HepG2 (cell line): ENCODE results near the gene SBNO2. TPM values are rescaled to one million over a fixed set of nuclear protein-coding genes. Genes with fewer than 3 reads are reported as not detected.

Experiments
- ARHGAP35 ChIP-seq: sonication (generic); formaldehyde crosslinking; IDR thresholded peaks from 2 replicates; pipeline ENCODE4 v1.9.0; 2022; ENCODE audit warnings: mild to moderate bottlenecking, inconsistent platforms, moderate library complexity, missing genetic modification reagents, borderline replicate concordance
- EP300 ChIP-seq, 3 experiments: sonication (generic) in 1 of 3; formaldehyde crosslinking in 1 of 3; IDR thresholded peaks; 2 replicates each; pipeline versions ENCODE4 v1.5.1 to v1.6.1; 2011 to 2020; ENCODE audit warnings: low read depth in 2 of 3, low read length in 2 of 3, borderline replicate concordance in 1 of 3, improper control_type of control experiment in 1 of 3, mild to moderate bottlenecking in 1 of 3, missing genetic modification reagents in 1 of 3, moderate library complexity in 1 of 3
- FOXP1 ChIP-seq, 2 experiments: fragments of 450-650 bp in 1 of 2; IDR thresholded peaks; 2 replicates each; pipeline ENCODE4 v1.6.1; 2017 to 2018; ENCODE audit warnings: antibody characterized with exemption in 1 of 2
- HCFC1 ChIP-seq: fragments of 150-350 bp; IDR thresholded peaks from 2 replicates; pipeline ENCODE4 v1.6.1; 2014; ENCODE audit warnings: low read depth, low read length
- JDP2 ChIP-seq: sonication (generic); formaldehyde crosslinking; IDR thresholded peaks from 2 replicates; pipeline ENCODE4 v1.8.1; 2022; ENCODE audit warnings: missing genetic modification reagents, borderline replicate concordance
- PTBP1 ChIP-seq: fragments of 200-400 bp; formaldehyde crosslinking; IDR thresholded peaks from 2 replicates; pipeline ENCODE4 v1.6.1; 2018; ENCODE audit warnings: low read length, low read depth; ENCODE audit not compliant: poor library complexity, severe bottlenecking
- RAD51 ChIP-seq: fragments of 450-650 bp; IDR thresholded peaks from 2 replicates; pipeline ENCODE4 v1.6.1; 2016; ENCODE audit warnings: borderline replicate concordance
- RFXANK ChIP-seq: IDR thresholded peaks from 2 replicates; pipeline ENCODE4 v1.6.1; 2016
- SALL1 ChIP-seq: sonication (generic); formaldehyde crosslinking; IDR thresholded peaks from 2 replicates; pipeline ENCODE4 v1.8.0; 2022; ENCODE audit warnings: mild to moderate bottlenecking, missing genetic modification reagents
- SAP130 ChIP-seq: IDR thresholded peaks from 2 replicates; pipeline ENCODE4 v1.6.1; 2016; ENCODE audit warnings: low read depth
- SMARCC2 ChIP-seq: fragments of 450-650 bp; IDR thresholded peaks from 2 replicates; pipeline ENCODE4 v1.6.1; 2017; ENCODE audit warnings: antibody characterized with exemption, mild to moderate bottlenecking
- ZBTB21 ChIP-seq: sonication (generic); formaldehyde crosslinking; IDR thresholded peaks from 2 replicates; pipeline ENCODE4 v1.4.0; 2020; ENCODE audit warnings: missing genetic modification reagents
- ZBTB42 ChIP-seq: sonication (generic); formaldehyde crosslinking; IDR thresholded peaks from 2 replicates; pipeline ENCODE4 v1.5.0; 2020; ENCODE audit warnings: mild to moderate bottlenecking, missing genetic modification reagents
- ZMYM2 ChIP-seq: sonication (generic); formaldehyde crosslinking; IDR thresholded peaks from 2 replicates; pipeline ENCODE4 v1.8.0; 2022; ENCODE audit warnings: mild to moderate bottlenecking, missing genetic modification reagents
- ZNF253 ChIP-seq: sonication (generic); formaldehyde crosslinking; IDR thresholded peaks from 2 replicates; pipeline ENCODE4 v1.8.0; 2022; ENCODE audit warnings: mild to moderate bottlenecking, missing genetic modification reagents, borderline replicate concordance
- ZNF329 ChIP-seq: sonication (generic); formaldehyde crosslinking; IDR thresholded peaks from 2 replicates; pipeline ENCODE4 v1.9.0; 2021; ENCODE audit warnings: low read depth, mild to moderate bottlenecking, missing genetic modification reagents
- ZNF382 ChIP-seq: sonication (generic); formaldehyde crosslinking; IDR thresholded peaks from 2 replicates; pipeline ENCODE4 v1.5.0; 2020; ENCODE audit warnings: missing genetic modification reagents, mild to moderate bottlenecking, borderline replicate concordance
- ZNF460 ChIP-seq: sonication (generic); formaldehyde crosslinking; IDR thresholded peaks from 2 replicates; pipeline ENCODE4 v1.5.1; 2020; ENCODE audit warnings: missing genetic modification reagents, mild to moderate bottlenecking, borderline replicate concordance
- ZNF652 ChIP-seq: IDR thresholded peaks from 2 replicates; pipeline ENCODE4 v1.6.1; 2016; ENCODE audit warnings: low read depth, borderline replicate concordance
- ZNF670 ChIP-seq: sonication (generic); formaldehyde crosslinking; IDR thresholded peaks from 2 replicates; pipeline ENCODE4 v1.8.0; 2022; ENCODE audit warnings: mild to moderate bottlenecking, missing genetic modification reagents, borderline replicate concordance
- ZNF766 ChIP-seq: sonication (generic); formaldehyde crosslinking; IDR thresholded peaks from 2 replicates; pipeline ENCODE4 v1.5.0; 2020; ENCODE audit warnings: missing genetic modification reagents, borderline replicate concordance
- ZSCAN29 ChIP-seq: sonication (generic); formaldehyde crosslinking; conservative IDR thresholded peaks from 2 replicates; pipeline ENCODE4 v1.4.0; 2020; ENCODE audit warnings: mild to moderate bottlenecking, missing genetic modification reagents
- polyA plus RNA-seq, 8 experiments: library from polyadenylated mRNA; depleted of rRNA in 3 of 8; stranded (reverse) in 7 of 8; unstranded in 1 of 8; fragments of >200 nt; fragmentation: Illumina TruSeq in 4 of 8; extraction: Trizol in 4 of 8; gene quantifications; 2 replicates each; pipeline versions ENCODE4 v1.2.1 to v1.2.3, GENCODE V29; 2011 to 2016; ENCODE audit warnings: low read depth in 4 of 8, missing spikeins in 1 of 8, mixed read lengths in 1 of 8; ENCODE audit not compliant: insufficient read depth in 1 of 8
- total RNA-seq, 5 experiments: library from RNA; depleted of rRNA; stranded (reverse); fragments of >200 nt; fragmentation: Illumina TruSeq; extraction: Trizol; gene quantifications; 2 replicates each; pipeline ENCODE4 v1.2.3, GENCODE V29; 2016; ENCODE audit warnings: low read depth in 1 of 5
- TF ChIP-seq, protein P1 (sequence below): sonication (generic); formaldehyde crosslinking; IDR thresholded peaks from 2 replicates; pipeline ENCODE4 v1.8.0; 2022; ENCODE audit warnings: mild to moderate bottlenecking, missing genetic modification reagents; ENCODE audit not compliant: insufficient replicate concordance
- TF ChIP-seq, protein P2 (sequence below): IDR thresholded peaks from 2 replicates; pipeline ENCODE4 v1.6.1; 2016
- TF ChIP-seq, protein P3 (sequence below): sonication (generic); formaldehyde crosslinking; conservative IDR thresholded peaks from 2 replicates; pipeline ENCODE4 v1.8.0; 2022; ENCODE audit warnings: low read depth, missing genetic modification reagents
- TF ChIP-seq, protein P4 (sequence below): sonication (generic); formaldehyde crosslinking; IDR thresholded peaks from 2 replicates; pipeline ENCODE4 v1.4.0; 2020; ENCODE audit warnings: missing genetic modification reagents

Gene SBNO2
- total and polyA plus RNA-seq, 2 of the 13 experiments (the other 11 are each of a cell fraction or from before 2014, with no cell fraction given), result 8.6 to 10.4 TPM

DNA sequence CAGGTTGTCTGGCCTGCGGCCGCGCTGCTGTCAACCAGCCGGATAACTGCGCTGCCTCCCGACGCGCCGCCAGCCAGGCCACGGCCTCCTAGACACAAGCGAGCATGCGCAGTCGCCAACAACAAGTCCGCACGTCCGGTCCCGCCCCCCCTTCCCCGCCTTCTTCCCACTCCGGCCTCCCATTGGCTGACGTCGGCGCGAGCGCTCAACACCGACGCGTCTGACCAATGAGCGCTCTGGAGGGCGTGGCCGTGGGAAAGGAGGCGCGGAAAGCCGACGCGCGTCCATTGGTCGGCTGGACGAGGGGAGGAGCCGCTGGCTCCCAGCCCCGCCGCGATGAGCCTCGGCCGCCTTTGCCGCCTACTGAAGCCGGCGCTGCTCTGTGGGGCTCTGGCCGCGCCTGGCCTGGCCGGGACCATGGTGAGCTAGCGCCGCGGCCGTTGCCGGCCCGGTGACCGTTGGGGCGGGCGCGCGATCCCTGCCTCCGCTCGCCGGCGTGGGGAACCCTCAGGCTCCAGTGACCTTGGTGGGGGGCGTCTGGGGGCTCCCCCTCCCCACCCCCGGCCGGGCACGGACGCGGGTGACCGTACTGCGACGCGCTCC lies 70.3 kb downstream of the SBNO2 start, which contains the start of gene GPX4 (continued):
- TF ChIP-seq JDP2 (CRISPR knock-in tag) (no peak), HCFC1 (no peak), ZBTB21 (CRISPR knock-in tag) (no peak), ZNF382 (CRISPR knock-in tag) (no peak), SALL1 (CRISPR knock-in tag) (peak; percentile 70), ARHGAP35 (CRISPR knock-in tag) (peak; percentile 57), ZNF670 (CRISPR knock-in tag) (peak; percentile 78; the same call in 1 of the 2 replicates), SMARCC2 (no peak), SAP130 (CRISPR knock-in tag) (peak; percentile 85), RFXANK (CRISPR knock-in tag) (0 out of 2 replicates have a peak, but pooled peaks have one; percentile 51), ZNF460 (CRISPR knock-in tag) (no peak; the same call in 1 of the 2 replicates), ZNF766 (CRISPR knock-in tag) (no peak), ZMYM2 (no peak), ZNF253 (CRISPR knock-in tag) (no peak), ZNF652 (CRISPR knock-in tag) (no peak), ZSCAN29 (CRISPR knock-in tag) (no peak), ZBTB42 (CRISPR knock-in tag) (0 out of 2 replicates have a peak, but pooled peaks have one; percentile 21), FOXP1 (IDR thresholded peaks at IDR 0.05) (no peak), FOXP1 (CRISPR knock-in tag; IDR thresholded peaks at IDR 0.05) (no peak), PTBP1 (no peak), RAD51 (no peak), ZNF329 (CRISPR knock-in tag) (no peak), EP300 (IDR thresholded peaks at IDR 0.05; ENCODE audit: low read depth in 2 of 2, low read length in 2 of 2) (no peak), EP300 (CRISPR knock-in tag; IDR thresholded peaks at IDR 0.05; ENCODE audit: borderline replicate concordance) (peak; percentile 44)
- TF ChIP-seq, protein P1, sequence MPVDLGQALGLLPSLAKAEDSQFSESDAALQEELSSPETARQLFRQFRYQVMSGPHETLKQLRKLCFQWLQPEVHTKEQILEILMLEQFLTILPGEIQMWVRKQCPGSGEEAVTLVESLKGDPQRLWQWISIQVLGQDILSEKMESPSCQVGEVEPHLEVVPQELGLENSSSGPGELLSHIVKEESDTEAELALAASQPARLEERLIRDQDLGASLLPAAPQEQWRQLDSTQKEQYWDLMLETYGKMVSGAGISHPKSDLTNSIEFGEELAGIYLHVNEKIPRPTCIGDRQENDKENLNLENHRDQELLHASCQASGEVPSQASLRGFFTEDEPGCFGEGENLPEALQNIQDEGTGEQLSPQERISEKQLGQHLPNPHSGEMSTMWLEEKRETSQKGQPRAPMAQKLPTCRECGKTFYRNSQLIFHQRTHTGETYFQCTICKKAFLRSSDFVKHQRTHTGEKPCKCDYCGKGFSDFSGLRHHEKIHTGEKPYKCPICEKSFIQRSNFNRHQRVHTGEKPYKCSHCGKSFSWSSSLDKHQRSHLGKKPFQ (CRISPR knock-in tag), result peak; percentile 80
- TF ChIP-seq, protein P2, sequence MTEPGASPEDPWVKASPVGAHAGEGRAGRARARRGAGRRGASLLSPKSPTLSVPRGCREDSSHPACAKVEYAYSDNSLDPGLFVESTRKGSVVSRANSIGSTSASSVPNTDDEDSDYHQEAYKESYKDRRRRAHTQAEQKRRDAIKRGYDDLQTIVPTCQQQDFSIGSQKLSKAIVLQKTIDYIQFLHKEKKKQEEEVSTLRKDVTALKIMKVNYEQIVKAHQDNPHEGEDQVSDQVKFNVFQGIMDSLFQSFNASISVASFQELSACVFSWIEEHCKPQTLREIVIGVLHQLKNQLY (CRISPR knock-in tag), result no peak
- TF ChIP-seq, protein P3, sequence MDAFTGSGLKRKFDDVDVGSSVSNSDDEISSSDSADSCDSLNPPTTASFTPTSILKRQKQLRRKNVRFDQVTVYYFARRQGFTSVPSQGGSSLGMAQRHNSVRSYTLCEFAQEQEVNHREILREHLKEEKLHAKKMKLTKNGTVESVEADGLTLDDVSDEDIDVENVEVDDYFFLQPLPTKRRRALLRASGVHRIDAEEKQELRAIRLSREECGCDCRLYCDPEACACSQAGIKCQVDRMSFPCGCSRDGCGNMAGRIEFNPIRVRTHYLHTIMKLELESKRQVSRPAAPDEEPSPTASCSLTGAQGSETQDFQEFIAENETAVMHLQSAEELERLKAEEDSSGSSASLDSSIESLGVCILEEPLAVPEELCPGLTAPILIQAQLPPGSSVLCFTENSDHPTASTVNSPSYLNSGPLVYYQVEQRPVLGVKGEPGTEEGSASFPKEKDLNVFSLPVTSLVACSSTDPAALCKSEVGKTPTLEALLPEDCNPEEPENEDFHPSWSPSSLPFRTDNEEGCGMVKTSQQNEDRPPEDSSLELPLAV (CRISPR knock-in tag), result no peak
- TF ChIP-seq, protein P4, sequence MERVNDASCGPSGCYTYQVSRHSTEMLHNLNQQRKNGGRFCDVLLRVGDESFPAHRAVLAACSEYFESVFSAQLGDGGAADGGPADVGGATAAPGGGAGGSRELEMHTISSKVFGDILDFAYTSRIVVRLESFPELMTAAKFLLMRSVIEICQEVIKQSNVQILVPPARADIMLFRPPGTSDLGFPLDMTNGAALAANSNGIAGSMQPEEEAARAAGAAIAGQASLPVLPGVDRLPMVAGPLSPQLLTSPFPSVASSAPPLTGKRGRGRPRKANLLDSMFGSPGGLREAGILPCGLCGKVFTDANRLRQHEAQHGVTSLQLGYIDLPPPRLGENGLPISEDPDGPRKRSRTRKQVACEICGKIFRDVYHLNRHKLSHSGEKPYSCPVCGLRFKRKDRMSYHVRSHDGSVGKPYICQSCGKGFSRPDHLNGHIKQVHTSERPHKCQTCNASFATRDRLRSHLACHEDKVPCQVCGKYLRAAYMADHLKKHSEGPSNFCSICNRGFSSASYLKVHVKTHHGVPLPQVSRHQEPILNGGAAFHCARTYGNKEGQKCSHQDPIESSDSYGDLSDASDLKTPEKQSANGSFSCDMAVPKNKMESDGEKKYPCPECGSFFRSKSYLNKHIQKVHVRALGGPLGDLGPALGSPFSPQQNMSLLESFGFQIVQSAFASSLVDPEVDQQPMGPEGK (CRISPR knock-in tag), result no peak
